Left ventricle myocardium inferior (tissue), 1 donor: ENCODE results near the gene SND1. TPM values are rescaled to one million over a fixed set of nuclear protein-coding genes. Genes with fewer than 3 reads are reported as not detected.
A peak's percentile ranks its signal among the peaks of the same experiment; 100 is the strongest.
"Not testable (repeated sequence)": the region's sequence is repeated elsewhere in the genome, so short reads cannot be mapped to it uniquely, and the experiment has no call there.

Source experiments
- DNase-seq: peaks from one replicate; pipeline ENCODE4 v3.0.0-alpha.2; 2020
- H3K27ac ChIP-seq: fragments of 200-600 bp; replicated peaks from 2 replicates; pipeline ENCODE4 v1.8.0; 2021
- H3K27me3 ChIP-seq: fragments of 200-600 bp; 2 replicates; pipeline ENCODE4 v1.8.0; 2021; ENCODE audit warnings: low read depth
- H3K36me3 ChIP-seq: fragments of 200-600 bp; 2 replicates; pipeline ENCODE4 v1.8.0; 2021
- H3K4me1 ChIP-seq: fragments of 200-600 bp; 2 replicates; pipeline ENCODE4 v1.8.0; 2021
- H3K4me3 ChIP-seq: fragments of 200-600 bp; 2 replicates; pipeline ENCODE4 v1.8.0; 2021; ENCODE audit warnings: mild to moderate bottlenecking, moderate library complexity
- H3K9me3 ChIP-seq: fragments of 200-600 bp; replicated peaks from 2 replicates; pipeline ENCODE4 v1.8.0; 2021
- CTCF ChIP-seq: fragments of 200-600 bp; IDR thresholded peaks from 2 replicates; pipeline ENCODE4 v1.8.0; 2021; ENCODE audit warnings: antibody characterized with exemption, mild to moderate bottlenecking, borderline replicate concordance
- intact Hi-C: fragments of 100-400 bp; cut with micrococcal nuclease; formaldehyde crosslinking; loops from one replicate; pipeline ENCODE4 v1.11.0; 2022
- total RNA-seq: library from RNA; stranded (reverse); fragmentation: NEBNext Ultra II Directional; extraction: Animal tissue kit (Norgen Biotek cat#: 25700); gene quantifications from one replicate; pipeline ENCODE4 v1.2.1, GENCODE V29; 2021
- donor health status: DM: no; HTN: yes; CAD: no; lungs with severe emphysema.

The SND1 gene
- total RNA-seq, 1 donor from 2014 or later = 71.6 TPM

- no peaks in the 10 kb centered on the region for H3K27me3 ChIP-seq
- DNase-seq = no peak
- TF ChIP-seq CTCF = no peak
- intact Hi-C loops = no loop called here
- H3K4me3 ChIP-seq = no peak overlapping the region
- H3K4me1 ChIP-seq = peaks cover 44% of the 10 kb centered on the region
- H3K27ac ChIP-seq = no peak overlapping the region
- H3K36me3 ChIP-seq = no peaks in the 10 kb centered on the region
- peaks cover 9% of the 10 kb centered on the region for H3K9me3 ChIP-seq
Observed at GRCh38 chr7:127833641-127834040, 181.6 kb downstream of the SND1 start.

GRCh38 chr7:127835679-127836078, 183.7 kb downstream of the SND1 start:
- Histone ChIP-seq H3K4me1 (peaks cover 42% of the 10 kb centered on the region), H3K36me3 (no peaks in the 10 kb centered on the region), H3K9me3 (peaks cover 9% of the 10 kb centered on the region), H3K27me3 (no peaks in the 10 kb centered on the region), H3K27ac (no peak overlapping the region), H3K4me3 (no peak overlapping the region)
- DNase-seq = no peak
- TF ChIP-seq CTCF = no peak
- intact Hi-C loops = no loop called here

GRCh38 chr7:127837816-127838410, 185.9 kb downstream of the SND1 start:
- H3K27ac ChIP-seq, intact Hi-C loops, H3K4me3 ChIP-seq, H3K27me3 ChIP-seq, H3K36me3 ChIP-seq, DNase-seq, H3K9me3 ChIP-seq: not testable (repeated sequence)
- H3K4me1 ChIP-seq = peaks cover 28% of the 10 kb centered on the region

GRCh38 chr7:127838816-127839415, 186.9 kb downstream of the SND1 start:
- H3K27me3 ChIP-seq = no peaks in the 10 kb centered on the region
- intact Hi-C loops = no loop called here
- peaks cover 28% of the 10 kb centered on the region for H3K4me1 ChIP-seq
- peaks cover 9% of the 10 kb centered on the region for H3K9me3 ChIP-seq
- no peak for TF ChIP-seq CTCF
- H3K36me3 ChIP-seq = no peaks in the 10 kb centered on the region
- H3K27ac ChIP-seq = no peak overlapping the region
- no peak for DNase-seq
- peak overlapping the region; percentile 4 for H3K4me3 ChIP-seq

GRCh38 chr7:127840226-127840951, 188.4 kb downstream of the SND1 start:
- intact Hi-C loops = no loop called here
- Histone ChIP-seq H3K4me1 (peaks cover 33% of the 10 kb centered on the region), H3K9me3 (peaks cover 9% of the 10 kb centered on the region), H3K4me3 (no peak overlapping the region), H3K27me3 (no peaks in the 10 kb centered on the region), H3K36me3 (no peaks in the 10 kb centered on the region), H3K27ac (no peak overlapping the region)
- DNase-seq = no peak
- no peak for TF ChIP-seq CTCF

- Histone ChIP-seq H3K4me1 (peaks cover 33% of the 10 kb centered on the region), H3K27me3 (no peaks in the 10 kb centered on the region), H3K27ac (peak overlapping the region; percentile 48), H3K36me3 (no peaks in the 10 kb centered on the region), H3K4me3 (no peak overlapping the region), H3K9me3 (no peaks in the 10 kb centered on the region)
- no peak for DNase-seq
- intact Hi-C loops = no loop called here
- TF ChIP-seq CTCF = no peak
Observed at GRCh38 chr7:127844165-127844564, 192.2 kb downstream of the SND1 start.
